ENCODE data around the gene MAX. TPM values are rescaled to one million over a fixed set of nuclear protein-coding genes. Genes with fewer than 3 reads are reported as not detected.

MAX gene, protein sequence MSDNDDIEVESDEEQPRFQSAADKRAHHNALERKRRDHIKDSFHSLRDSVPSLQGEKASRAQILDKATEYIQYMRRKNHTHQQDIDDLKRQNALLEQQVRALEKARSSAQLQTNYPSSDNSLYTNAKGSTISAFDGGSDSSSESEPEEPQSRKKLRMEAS
- polyA plus RNA-seq (2013, experiment 1 of 2): 44.1 TPM
- 35.8 TPM for polyA plus RNA-seq (2013, experiment 2 of 2)

DNA sequence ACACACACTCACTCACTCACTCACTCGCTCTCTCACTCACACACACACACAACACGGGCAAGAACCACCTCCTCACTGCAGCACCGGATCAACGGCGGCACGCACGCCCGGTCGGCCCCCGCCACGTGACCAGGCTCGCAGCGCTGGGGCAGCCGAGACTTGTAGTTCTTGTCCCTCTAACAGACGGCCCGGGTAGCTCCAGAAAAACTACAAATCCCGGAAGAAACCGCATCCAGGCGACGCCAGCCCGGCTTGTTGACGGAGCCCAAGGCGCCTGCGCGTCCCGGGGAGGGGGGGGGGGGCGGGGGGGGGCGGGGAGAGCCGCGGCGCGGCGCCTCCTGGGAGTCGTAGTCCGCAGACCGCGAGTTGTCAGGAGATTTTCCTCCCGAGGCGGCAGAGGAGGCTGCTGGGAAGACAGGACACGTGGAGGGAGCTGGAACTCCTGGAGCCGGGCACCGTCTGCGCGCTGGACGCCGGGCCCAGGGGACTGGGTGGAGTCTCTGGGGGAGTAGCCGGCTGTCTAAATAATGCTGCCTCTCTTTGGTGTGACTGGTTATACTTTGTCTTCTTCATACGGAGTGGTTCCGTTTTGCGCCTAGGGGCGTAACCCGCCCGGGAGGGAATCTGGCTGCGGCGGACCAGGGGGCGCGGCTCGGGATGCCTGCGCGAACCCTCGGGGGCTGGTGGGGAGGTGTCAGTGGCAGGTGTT, at the start of gene MAX:
MAX (minus strand) TSS at position 77 of the 709 bp plus-strand sequence. CDS start 178 bp downstream, outside the sequence.
- peak within 1 kb of the TSS; percentile 84 for H3K27ac ChIP-seq (ENCODE audit: low read depth, low read length, severe bottlenecking)
- H3K4me3 ChIP-seq (ENCODE audit: extremely low read depth, insufficient read depth, low read length, poor library complexity, severe bottlenecking): peak within 1 kb of the TSS; percentile 87
- WGBS, 2 experiments (ENCODE audit: insufficient coverage in 2 of 2): 0 to 1% methylated on average over 30 to 36 of the region's 61 CpGs
- H3K36me3 ChIP-seq (ENCODE audit: control insufficient read depth, insufficient read depth, low read length): peaks cover 13% of the 10 kb centered on the region
- H3K9me3 ChIP-seq (ENCODE audit: control insufficient read depth, low read length): no peaks in the 10 kb centered on the region
- no peaks in the 10 kb centered on the region for H3K4me1 ChIP-seq (ENCODE audit: control insufficient read depth, insufficient read depth, low read length, poor library complexity, severe bottlenecking)

DNA sequence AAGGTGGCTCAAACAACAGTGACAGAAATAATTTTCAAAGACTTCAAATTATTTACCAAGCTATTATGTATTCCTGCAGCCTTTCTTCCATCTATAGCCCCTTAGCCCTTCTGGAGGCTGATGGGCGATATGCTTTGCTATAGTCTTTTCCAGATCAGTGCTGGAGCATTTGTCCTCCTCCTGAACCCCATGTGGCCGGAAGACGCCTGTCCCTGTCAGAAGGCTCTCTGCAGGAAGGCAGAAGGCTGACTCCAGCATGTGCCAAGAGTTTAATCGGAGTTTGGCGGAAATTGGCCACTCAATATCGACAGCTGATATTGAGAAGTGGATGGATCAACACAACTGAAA, 49.3 kb upstream of the MAX start:
- no peak overlapping the region for H3K27ac ChIP-seq (ENCODE audit: low read depth, low read length, severe bottlenecking)
- H3K36me3 ChIP-seq (ENCODE audit: control insufficient read depth, insufficient read depth, low read length): no peaks in the 10 kb centered on the region
- no peak overlapping the region for H3K4me3 ChIP-seq (ENCODE audit: extremely low read depth, insufficient read depth, low read length, poor library complexity, severe bottlenecking)
- no peaks in the 10 kb centered on the region for H3K9me3 ChIP-seq (ENCODE audit: control insufficient read depth, low read length)
- WGBS, 2 experiments (ENCODE audit: insufficient coverage in 2 of 2): 91 to 100% methylated on average over 4 to 5 of the region's 6 CpGs
- no peaks in the 10 kb centered on the region for H3K4me1 ChIP-seq (ENCODE audit: control insufficient read depth, insufficient read depth, low read length, poor library complexity, severe bottlenecking)

GRCh38 chr14:65150898-65151608, 48.7 kb upstream of the MAX start:
- Histone ChIP-seq H3K4me3 (ENCODE audit: extremely low read depth, insufficient read depth, low read length, poor library complexity, severe bottlenecking) (no peak overlapping the region), H3K27ac (ENCODE audit: low read depth, low read length, severe bottlenecking) (no peak overlapping the region), H3K36me3 (ENCODE audit: control insufficient read depth, insufficient read depth, low read length) (no peaks in the 10 kb centered on the region), H3K9me3 (ENCODE audit: control insufficient read depth, low read length) (no peaks in the 10 kb centered on the region), H3K4me1 (ENCODE audit: control insufficient read depth, insufficient read depth, low read length, poor library complexity, severe bottlenecking) (no peaks in the 10 kb centered on the region)
- 73 to 93% methylated on average over 3 to 6 of the region's 8 CpGs for WGBS, 2 experiments (ENCODE audit: insufficient coverage in 2 of 2)

GRCh38 chr14:65149116-65149515, 46.8 kb upstream of the MAX start:
- no peak overlapping the region for H3K27ac ChIP-seq (ENCODE audit: low read depth, low read length, severe bottlenecking)
- 91 to 93% methylated on average over 4 of the region's 4 CpGs for WGBS, 2 experiments (ENCODE audit: insufficient coverage in 2 of 2)
- H3K4me1 ChIP-seq (ENCODE audit: control insufficient read depth, insufficient read depth, low read length, poor library complexity, severe bottlenecking): no peaks in the 10 kb centered on the region
- no peaks in the 10 kb centered on the region for H3K9me3 ChIP-seq (ENCODE audit: control insufficient read depth, low read length)
- no peak overlapping the region for H3K4me3 ChIP-seq (ENCODE audit: extremely low read depth, insufficient read depth, low read length, poor library complexity, severe bottlenecking)
- no peaks in the 10 kb centered on the region for H3K36me3 ChIP-seq (ENCODE audit: control insufficient read depth, insufficient read depth, low read length)

DNA sequence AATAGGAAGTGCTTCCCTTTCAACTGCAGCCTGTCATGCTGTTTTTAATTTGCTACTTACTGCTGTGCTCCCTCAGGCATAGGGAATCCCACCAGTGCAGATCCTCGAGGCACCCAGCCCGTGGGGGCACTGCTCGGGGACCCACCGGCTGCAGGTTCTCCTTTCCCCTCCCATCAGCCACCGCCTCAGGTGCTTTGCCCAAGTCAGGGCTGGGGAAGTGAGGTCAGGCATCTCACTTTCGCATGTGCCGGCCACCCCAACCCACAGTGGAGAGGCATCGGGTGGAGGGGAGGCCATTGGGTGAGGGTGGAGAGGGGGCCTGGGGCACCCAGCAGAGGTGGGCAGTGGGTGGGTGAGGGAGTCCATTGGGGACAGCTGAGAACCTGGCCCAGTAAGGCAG, 41.9 kb upstream of the MAX start:
- WGBS, 2 experiments (ENCODE audit: insufficient coverage in 2 of 2): 80 to 95% methylated on average over 1 to 4 of the region's 8 CpGs
- Histone ChIP-seq H3K27ac (ENCODE audit: low read depth, low read length, severe bottlenecking) (no peak overlapping the region), H3K9me3 (ENCODE audit: control insufficient read depth, low read length) (no peaks in the 10 kb centered on the region), H3K4me1 (ENCODE audit: control insufficient read depth, insufficient read depth, low read length, poor library complexity, severe bottlenecking) (no peaks in the 10 kb centered on the region), H3K36me3 (ENCODE audit: control insufficient read depth, insufficient read depth, low read length) (no peaks in the 10 kb centered on the region), H3K4me3 (ENCODE audit: extremely low read depth, insufficient read depth, low read length, poor library complexity, severe bottlenecking) (no peak overlapping the region)

- Histone ChIP-seq H3K9me3 (ENCODE audit: control insufficient read depth, low read length) (no peaks in the 10 kb centered on the region), H3K4me1 (ENCODE audit: control insufficient read depth, insufficient read depth, low read length, poor library complexity, severe bottlenecking) (no peaks in the 10 kb centered on the region), H3K4me3 (ENCODE audit: extremely low read depth, insufficient read depth, low read length, poor library complexity, severe bottlenecking) (no peak overlapping the region), H3K27ac (ENCODE audit: low read depth, low read length, severe bottlenecking) (no peak overlapping the region), H3K36me3 (ENCODE audit: control insufficient read depth, insufficient read depth, low read length) (no peaks in the 10 kb centered on the region)
- 95% methylated on average over 4 of the region's 8 CpGs; no CpG with 5 or more reads in 1 of the 2 experiments for WGBS, 2 experiments (ENCODE audit: insufficient coverage in 2 of 2)
Observed at GRCh38 chr14:65142914-65143625, 40.8 kb upstream of the MAX start.

GRCh38 chr14:65142429-65142828, 40.1 kb upstream of the MAX start:
- no peaks in the 10 kb centered on the region for H3K4me1 ChIP-seq (ENCODE audit: control insufficient read depth, insufficient read depth, low read length, poor library complexity, severe bottlenecking)
- no peaks in the 10 kb centered on the region for H3K9me3 ChIP-seq (ENCODE audit: control insufficient read depth, low read length)
- no peaks in the 10 kb centered on the region for H3K36me3 ChIP-seq (ENCODE audit: control insufficient read depth, insufficient read depth, low read length)
- no peak overlapping the region for H3K27ac ChIP-seq (ENCODE audit: low read depth, low read length, severe bottlenecking)
- 82 to 92% methylated on average over 1 to 2 of the region's 4 CpGs for WGBS, 2 experiments (ENCODE audit: insufficient coverage in 2 of 2)
- H3K4me3 ChIP-seq (ENCODE audit: extremely low read depth, insufficient read depth, low read length, poor library complexity, severe bottlenecking): no peak overlapping the region

DNA sequence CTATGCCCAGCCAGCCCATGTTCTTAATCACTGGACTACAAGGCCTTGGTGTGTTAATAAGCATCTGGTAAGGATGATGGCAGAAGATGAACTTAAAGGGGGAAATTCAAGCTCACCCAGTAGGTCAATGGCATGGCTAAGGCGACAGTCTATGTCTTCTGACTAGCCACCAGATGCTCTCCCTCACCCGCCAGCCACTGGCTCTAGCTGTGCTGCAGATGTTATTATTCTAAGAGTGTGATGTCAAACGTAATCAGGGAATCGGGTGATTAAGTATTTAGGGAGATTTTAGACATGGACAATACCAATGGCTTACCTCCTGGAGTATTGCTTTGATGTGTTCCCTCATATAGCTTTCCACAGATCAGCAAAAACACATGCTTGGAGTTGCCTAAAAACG, 39.2 kb upstream of the MAX start:
- no peaks in the 10 kb centered on the region for H3K4me1 ChIP-seq (ENCODE audit: control insufficient read depth, insufficient read depth, low read length, poor library complexity, severe bottlenecking)
- no peak overlapping the region for H3K4me3 ChIP-seq (ENCODE audit: extremely low read depth, insufficient read depth, low read length, poor library complexity, severe bottlenecking)
- 100% methylated on average over 2 of the region's 5 CpGs; no CpG with 5 or more reads in 1 of the 2 experiments for WGBS, 2 experiments (ENCODE audit: insufficient coverage in 2 of 2)
- H3K36me3 ChIP-seq (ENCODE audit: control insufficient read depth, insufficient read depth, low read length): no peaks in the 10 kb centered on the region
- no peaks in the 10 kb centered on the region for H3K9me3 ChIP-seq (ENCODE audit: control insufficient read depth, low read length)
- H3K27ac ChIP-seq (ENCODE audit: low read depth, low read length, severe bottlenecking): no peak overlapping the region

GRCh38 chr14:65137648-65138307, 35.5 kb upstream of the MAX start:
- 92 to 96% methylated on average over 7 of the region's 9 CpGs for WGBS, 2 experiments (ENCODE audit: insufficient coverage in 2 of 2)
- H3K36me3 ChIP-seq (ENCODE audit: control insufficient read depth, insufficient read depth, low read length): no peaks in the 10 kb centered on the region
- no peak overlapping the region for H3K4me3 ChIP-seq (ENCODE audit: extremely low read depth, insufficient read depth, low read length, poor library complexity, severe bottlenecking)
- no peak overlapping the region for H3K27ac ChIP-seq (ENCODE audit: low read depth, low read length, severe bottlenecking)
- no peaks in the 10 kb centered on the region for H3K4me1 ChIP-seq (ENCODE audit: control insufficient read depth, insufficient read depth, low read length, poor library complexity, severe bottlenecking)
- H3K9me3 ChIP-seq (ENCODE audit: control insufficient read depth, low read length): no peaks in the 10 kb centered on the region
